Activated CD8-positive, alpha-beta memory T cell treated with anti-CD3 and anti-CD28 coated beads for 36 hours (primary cell): ENCODE measurements around the gene CDHR5. TPM values are rescaled to one million over a fixed set of nuclear protein-coding genes. Genes with fewer than 3 reads are reported as not detected.
"Not testable (repeated sequence)": the region's sequence is repeated elsewhere in the genome, so short reads cannot be mapped to it uniquely, and the experiment has no call there.

Source experiments
- CTCF ChIA-PET: fragments of 350-600 bp; sonication (Branson Sonifier 250); formaldehyde crosslinking; loops from one replicate; lab custom pipeline; 2021; ENCODE audit warnings: antibody characterized with exemption; lab: Charles Lee
- POLR2A ChIA-PET: fragments of 350-600 bp; sonication (Branson Sonifier 250); formaldehyde crosslinking; loops from one replicate; lab custom pipeline; 2021; ENCODE audit warnings: antibody characterized with exemption; lab: Charles Lee
- total RNA-seq, 2 experiments: library from RNA; stranded (reverse); gene quantifications; one replicate each; pipeline ENCODE4 v1.2.3, GENCODE V29; 2021

Gene CDHR5
- total RNA-seq, 2 experiments from 2014 or later = not detected

DNA sequence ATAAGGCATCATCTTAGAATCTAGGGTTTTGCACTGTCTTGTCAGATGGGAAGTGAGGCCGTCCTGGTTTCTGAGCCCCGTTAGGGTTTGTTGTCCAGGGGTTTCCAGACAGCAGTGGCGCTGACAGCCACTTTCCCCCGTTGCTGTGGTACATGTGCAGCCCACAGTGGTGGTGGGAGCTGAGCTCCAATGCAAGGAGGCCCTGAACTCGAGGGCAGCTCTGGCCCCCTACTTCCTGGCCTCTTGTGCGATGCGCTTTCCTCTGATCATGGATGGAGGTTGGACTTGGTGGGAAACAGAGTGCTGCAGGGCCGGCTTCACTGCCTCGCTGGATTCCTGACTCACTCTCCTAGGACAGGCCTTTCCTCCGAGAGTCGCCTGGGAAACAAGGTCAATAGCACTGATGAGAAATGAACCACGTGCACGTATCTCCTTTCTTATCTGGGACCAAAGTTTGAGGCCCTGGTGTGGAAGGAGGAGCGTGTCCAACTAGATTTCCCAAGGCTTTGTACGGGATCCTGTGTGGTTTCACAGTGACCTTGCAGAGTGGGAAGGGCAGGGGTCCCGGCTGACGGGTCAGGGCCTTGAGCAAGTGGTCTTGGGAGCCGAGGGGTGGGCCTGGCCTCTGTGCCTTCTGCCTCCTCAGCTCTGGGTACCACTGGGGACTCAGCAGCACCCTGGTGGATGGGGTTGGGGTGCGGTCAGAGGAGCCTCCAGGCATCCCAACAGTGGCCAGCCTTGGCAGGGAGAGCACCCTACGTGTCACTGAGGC is 44.7 kb downstream of the CDHR5 start:
- ChIA-PET CTCF (no interaction called here), POLR2A (interaction anchor here (0.9 kb wide), 1 partner anchor 11 kb away, joined by 3 read pairs; no protein-coding TSS in a partner anchor)

DNA sequence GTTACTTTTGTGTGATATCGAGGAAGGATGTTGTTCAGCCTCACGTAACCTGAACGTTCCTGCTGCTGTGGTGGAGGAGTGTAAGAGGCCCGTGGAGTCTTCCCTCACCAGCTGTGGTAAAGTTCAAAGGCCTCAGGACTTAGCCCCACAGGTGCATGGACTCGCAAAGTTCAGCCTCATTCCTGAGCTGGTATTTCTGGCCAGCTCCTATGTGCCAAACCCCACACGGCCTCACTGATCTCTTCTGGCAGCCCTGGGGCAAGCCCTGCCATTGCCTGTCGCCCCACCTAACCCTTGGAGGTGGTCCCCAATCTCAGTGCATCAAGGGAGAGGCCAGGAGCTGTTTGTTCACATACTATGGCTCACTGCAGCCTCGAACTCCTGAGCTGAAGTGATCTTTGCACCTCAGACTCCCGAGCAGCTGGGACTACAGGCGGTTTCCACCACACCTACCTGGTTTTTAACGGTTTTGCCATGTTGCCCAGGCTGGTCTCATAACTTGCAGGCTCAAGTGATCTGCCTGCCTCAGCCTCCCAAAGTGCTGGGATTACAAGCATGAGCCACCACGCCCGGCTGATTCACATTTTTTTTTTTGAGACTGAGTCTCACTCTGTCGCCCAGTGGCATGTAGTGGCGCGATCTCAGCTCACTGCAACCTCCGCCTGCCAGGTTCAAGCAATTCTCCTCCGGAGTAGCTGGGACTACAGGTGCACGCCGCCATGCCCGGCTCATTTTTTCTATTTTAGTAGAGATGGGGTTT is 46.3 kb downstream of the CDHR5 start:
- CTCF ChIA-PET = interaction anchor here (0.6 to 0.9 kb wide), 4 partner anchors 10 to 146 kb away, joined by 3 to 4 read pairs (median 3); no protein-coding TSS in a partner anchor
- POLR2A ChIA-PET = interaction anchor here (0.5 kb wide), 1 partner anchor 38 kb away, joined by 3 read pairs; no protein-coding TSS in a partner anchor

DNA sequence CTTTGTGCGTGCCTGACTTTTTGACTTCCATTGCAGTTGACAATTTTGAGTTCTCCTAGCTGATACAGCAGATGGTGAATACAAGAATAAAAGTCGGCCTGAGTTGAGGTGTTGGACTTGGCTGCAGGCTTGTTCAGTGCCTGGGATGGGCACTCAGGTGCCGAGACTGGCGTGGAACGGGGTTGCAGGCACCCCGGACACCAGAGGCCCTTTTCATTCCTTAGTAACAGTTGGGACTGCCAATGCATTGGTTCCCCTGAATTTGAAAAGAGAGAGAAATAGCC is 47.2 kb downstream of the CDHR5 start:
- POLR2A ChIA-PET = interaction anchor here (0.9 kb wide), 2 partner anchors 9 to 10 kb away, joined by 3 read pairs; no protein-coding TSS in a partner anchor
- CTCF ChIA-PET = interaction anchor here (0.6 to 0.8 kb wide), 2 partner anchors 44 to 147 kb away, joined by 3 read pairs; no protein-coding TSS in a partner anchor

DNA sequence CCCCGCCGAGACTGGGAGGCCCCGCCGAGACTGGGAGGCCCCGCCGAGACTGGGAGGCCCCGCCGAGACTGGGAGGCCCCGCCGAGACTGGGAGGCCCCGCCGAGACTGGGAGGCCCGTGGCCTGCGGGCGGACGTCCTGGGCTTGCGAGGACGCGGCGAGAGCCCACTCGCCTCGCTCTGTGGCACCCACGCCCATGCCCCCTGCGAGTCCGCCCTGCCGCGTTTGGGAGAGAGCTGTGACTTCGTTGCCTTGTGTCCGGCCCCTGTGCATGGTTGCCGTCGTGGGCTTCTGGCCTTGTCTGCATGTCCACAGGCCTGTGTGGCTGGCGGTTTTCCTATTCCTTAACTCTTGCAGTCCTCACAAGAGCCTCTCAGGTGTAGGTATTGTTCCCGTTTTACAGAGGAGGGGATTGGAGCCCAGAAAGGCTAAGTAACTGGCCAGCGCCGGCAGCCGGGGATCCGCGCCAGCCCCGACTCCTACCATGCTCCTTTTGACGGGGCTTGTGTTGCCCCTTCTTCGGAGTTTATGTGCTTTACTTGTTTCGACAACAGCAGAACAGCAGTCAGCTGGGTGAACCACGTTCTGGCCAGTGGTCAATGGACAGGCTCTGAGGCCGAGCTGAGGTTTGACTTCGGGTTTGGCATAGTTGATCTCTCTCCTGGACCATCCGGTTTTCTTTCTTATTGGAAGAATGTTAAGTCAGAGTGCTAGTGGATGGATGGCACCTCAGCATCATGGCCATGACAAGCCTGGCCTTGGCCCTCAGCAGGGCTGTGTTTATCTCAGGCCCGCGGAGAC is 47.7 kb downstream of the CDHR5 start:
- CTCF ChIA-PET = interaction anchor here (0.6 kb wide), 1 partner anchor 45 kb away, joined by 3 read pairs; no protein-coding TSS in a partner anchor

DNA sequence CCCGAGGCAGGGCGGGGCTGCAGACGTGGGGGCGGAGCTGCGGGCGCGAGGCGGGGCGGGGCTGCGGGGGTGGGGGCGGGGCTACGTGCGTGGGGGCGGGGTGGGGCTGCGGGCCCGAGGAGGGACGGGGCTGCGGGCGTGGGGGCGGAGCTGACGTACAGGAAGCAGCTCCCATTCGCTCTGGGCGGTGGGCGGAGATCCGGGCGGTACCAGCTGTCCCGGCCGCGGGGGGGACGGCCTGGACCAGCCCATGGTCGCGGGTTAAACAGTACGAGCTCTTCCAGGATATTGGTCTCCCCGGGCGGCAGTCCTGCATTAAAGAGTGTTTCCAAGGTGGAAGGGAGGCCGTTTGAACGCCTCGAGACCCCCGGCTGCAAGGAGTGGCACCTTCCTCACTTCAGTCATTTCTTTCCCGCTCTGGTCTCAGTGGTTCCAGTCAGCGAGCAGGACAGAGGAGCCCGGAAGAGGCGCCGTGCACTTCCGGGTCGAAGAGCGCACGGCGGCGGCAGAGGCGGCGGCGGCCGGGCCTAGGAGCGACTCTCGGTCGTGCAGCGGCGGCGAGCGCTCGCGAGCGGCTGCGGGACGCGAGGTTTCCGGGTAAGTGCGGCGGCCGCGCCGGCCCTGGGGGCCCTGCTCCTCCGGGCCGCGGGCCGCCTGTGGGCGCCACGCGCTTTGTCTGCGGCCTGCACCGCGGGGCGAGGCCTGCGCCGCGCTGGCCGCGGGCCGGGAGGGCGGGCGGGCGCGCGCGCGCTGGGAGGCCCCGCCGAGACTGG is 48.6 kb downstream of the CDHR5 start, which contains the start of gene PHRF1:
TSS of gene PHRF1 (plus strand) at position 475 of the 773 bp plus-strand sequence. CDS start 5,043 bp downstream, outside the sequence.
- ChIA-PET POLR2A (interaction anchor here (0.5 to 1.9 kb wide), 8 partner anchors 12 to 150 kb away, joined by 3 to 9 read pairs (median 4); partner anchors contain the start of genes HRAS and IRF7), CTCF (interaction anchor here (0.9 to 1.5 kb wide), 3 partner anchors 17 to 37 kb away, joined by 3 to 5 read pairs (median 3); no protein-coding TSS in a partner anchor)

More for the DNA sequence above, 47.7 kb downstream of the CDHR5 start:
- POLR2A ChIA-PET = interaction anchor here (0.7 to 0.9 kb wide), 3 partner anchors 8 to 42 kb away, joined by 3 read pairs; partner anchors contain the start of gene HRAS

DNA sequence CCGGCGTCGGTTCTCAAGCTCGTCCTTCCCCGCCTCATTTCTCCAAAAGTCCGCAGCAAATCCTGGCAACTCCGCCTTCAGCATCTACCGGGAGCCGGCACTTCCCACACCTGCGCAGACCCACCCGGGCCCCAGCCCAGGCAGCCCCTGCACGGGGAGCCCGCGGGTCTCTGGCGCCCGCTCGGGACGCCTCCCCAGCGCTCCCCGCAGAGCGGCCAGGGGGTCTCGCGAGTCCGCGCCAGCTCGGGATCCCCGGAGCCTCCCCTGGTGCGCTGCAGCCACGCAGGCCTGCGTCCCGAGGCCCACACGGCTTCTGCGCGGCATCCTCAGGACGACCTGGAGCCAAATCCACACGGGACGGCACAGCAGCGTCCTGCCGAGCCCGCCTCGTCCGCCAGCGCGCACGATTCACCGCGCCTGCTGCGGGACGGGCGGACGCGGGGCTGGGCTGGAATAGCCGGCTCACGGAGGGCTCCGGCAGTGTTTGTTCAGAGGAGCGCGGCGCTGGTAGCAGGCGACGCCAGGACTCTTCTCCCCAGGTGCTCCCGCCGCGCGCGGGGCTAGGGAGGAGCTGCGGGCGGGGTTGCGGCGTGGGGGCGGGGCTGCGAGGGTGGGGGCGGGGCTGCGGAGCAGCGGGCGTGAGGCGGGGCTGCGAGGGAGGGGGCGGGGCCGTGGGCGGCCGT is 49.3 kb downstream of the CDHR5 start:
- CTCF ChIA-PET = interaction anchor here (0.6 to 1.5 kb wide), 6 partner anchors 9 to 38 kb away, joined by 3 to 5 read pairs (median 3); no protein-coding TSS in a partner anchor

DNA sequence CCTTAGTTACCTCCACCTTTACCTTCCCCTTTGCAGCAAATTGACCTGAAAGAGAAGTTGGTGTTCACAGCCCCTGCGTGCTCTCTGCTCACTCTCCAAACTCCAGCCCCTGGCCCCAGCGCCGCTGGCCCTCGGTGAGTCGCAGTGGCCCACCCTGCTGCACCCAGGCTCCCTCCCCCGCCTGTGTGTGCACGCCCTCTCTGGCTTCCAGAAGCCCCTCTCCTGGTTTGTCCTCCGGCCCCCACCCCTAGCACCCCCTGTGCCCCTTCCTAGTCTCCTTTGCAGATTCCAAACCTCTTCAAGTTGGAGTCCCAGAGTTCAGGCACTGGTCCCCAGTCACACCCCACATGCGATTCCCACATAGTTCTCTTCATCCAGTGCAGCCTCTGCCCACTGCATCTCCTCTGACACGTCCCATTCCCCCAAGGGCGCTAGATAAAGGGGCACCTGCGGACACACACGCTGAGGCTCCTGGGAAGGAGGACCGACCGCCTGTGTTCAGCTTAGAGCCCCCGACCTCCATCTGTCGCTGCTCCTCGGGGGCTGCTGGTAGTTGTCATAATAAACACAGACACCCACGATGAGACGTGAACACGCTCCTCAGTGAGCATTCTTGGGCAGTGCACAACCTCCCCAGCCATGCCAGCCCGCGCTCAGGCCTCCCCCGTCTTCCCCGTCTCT is 50.0 kb downstream of the CDHR5 start:
- POLR2A ChIA-PET = interaction anchor here (1.7 to 1.9 kb wide), 2 partner anchors 39 to 40 kb away, joined by 8 to 9 read pairs; partner anchors contain the start of genes HRAS and IRF7
- CTCF ChIA-PET = interaction anchor here (0.6 to 1.5 kb wide), 4 partner anchors 9 to 20 kb away, joined by 3 to 5 read pairs (median 4); no protein-coding TSS in a partner anchor

More for the DNA sequence above, 49.3 kb downstream of the CDHR5 start:
- POLR2A ChIA-PET = interaction anchor here (0.5 to 1.9 kb wide), 8 partner anchors 13 to 151 kb away, joined by 3 to 9 read pairs (median 4); partner anchors contain the start of genes HRAS and IRF7

DNA sequence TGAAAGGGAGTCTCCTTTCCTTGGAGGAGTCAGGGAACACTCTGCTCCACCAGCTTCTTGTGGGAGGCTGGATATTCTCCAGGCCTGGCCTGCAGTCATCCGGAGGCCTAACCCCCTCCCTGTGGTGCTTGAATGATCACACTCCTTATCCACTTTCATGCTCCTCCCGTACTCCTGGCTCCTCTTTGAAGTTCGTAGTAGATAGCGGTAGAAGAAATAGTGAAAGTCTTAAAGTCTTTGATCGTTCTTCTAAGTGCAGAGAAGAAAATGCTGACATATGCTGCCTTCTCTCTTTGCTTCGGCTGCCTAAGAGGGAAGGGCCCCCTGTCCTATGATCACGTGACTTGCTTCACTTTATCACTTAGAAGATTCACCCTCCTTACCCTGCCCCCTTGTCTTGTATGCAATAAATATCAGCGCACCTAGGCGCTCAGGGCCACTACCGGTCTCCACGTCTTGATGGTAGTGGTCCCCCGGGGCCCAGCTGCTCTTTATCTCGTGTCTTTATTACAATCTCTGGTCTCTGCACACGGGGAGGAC is 50.7 kb downstream of the CDHR5 start:
- CTCF ChIA-PET = interaction anchor here (0.6 kb wide), 1 partner anchor 209 kb away, joined by 3 read pairs; no protein-coding TSS in a partner anchor
- POLR2A ChIA-PET = not testable (repeated sequence)

DNA sequence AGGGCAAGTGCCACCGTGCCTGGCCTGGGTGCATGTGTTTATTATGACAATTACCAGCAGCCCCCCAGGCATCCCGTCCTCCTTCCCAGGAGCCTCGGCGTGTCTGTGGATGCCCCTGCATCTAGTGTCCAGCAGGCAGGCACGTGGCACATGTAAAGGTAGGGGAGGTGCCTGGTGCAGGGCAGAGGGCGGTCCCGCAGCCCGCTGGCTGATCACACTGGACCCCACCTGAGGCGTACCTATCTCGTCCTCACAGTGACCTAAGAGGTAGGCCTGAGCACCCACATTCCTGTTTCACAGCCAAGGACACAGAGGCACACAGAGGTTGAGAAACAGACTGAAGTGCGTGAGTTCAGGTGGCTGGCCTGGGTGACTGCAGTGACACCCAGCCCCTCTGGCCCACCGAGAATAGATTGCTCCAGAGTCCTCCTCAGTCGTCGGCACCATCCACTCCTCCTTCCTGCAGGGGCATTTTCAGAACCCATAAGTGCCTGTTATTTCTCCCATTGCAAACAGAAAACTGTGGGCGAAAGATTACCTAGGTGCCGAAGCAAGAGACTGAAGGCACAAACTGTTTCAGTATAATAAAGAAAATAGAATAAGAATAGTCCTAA is 51.5 kb downstream of the CDHR5 start:
- ChIA-PET POLR2A (no interaction called here), CTCF (interaction anchor here (0.6 kb wide), 1 partner anchor 210 kb away, joined by 3 read pairs; no protein-coding TSS in a partner anchor)

DNA sequence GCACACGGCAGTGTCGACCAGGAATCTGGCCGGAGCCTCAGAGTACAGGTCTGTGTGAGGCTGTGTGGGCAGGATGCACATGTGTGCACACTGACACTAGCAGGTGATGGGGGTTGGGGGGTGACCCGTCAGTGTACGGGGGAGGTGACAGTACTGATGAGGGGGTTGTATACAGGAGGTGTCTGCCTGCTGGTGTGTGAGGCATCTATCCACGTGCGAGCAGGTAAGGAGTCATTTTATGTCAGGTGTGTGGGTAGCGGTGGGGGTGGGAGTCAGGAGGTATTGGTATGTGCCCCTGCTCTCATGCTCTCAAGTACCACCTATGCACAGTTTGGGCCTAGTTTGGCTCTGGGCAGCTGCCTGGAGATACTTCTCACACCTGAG is 53.0 kb downstream of the CDHR5 start:
- POLR2A ChIA-PET = no interaction called here
- CTCF ChIA-PET = no interaction called here

DNA sequence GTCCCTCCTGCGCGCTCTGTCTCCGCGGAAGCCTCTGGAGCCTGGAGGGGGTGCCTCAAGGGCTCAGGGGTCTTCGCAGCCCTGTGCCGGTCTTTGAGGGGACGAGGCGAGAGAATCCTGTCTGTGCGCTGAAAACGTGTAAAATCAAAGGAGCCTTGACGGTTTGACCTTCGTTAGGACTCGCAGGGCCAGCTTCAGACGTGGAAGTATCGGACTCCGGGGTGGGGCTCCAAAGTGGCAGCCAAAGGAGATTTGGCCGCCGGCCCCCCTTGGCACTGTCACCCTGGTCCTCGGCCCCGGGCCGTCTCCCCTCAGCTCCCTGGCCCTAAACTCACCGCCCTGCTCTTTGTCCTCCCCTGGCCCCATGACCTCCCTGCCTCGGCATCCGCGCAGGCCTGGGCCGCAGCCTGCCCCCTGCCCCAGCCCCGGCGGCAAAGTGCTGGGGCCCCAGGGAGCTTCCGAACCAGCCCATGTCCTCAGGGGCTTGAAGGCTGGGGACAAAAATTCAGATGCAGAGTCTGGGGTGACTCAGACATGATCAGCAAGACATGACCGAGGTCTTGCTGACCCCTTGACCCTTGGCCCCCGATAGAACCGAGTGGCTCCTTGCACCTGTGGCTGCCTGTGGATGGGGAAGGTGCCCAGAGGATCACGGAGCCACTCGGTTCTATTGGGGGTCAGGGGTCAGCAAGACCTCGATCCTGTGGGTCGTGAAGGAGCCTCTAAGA is 55.4 kb downstream of the CDHR5 start:
- ChIA-PET CTCF (interaction anchor here (1.1 to 2.9 kb wide), 2 partner anchors 14 to 158 kb away, joined by 3 to 16 read pairs; no protein-coding TSS in a partner anchor), POLR2A (interaction anchor here (0.6 to 1.5 kb wide), 6 partner anchors 8 to 177 kb away, joined by 3 to 6 read pairs (median 4); partner anchors contain the start of gene HRAS)

DNA sequence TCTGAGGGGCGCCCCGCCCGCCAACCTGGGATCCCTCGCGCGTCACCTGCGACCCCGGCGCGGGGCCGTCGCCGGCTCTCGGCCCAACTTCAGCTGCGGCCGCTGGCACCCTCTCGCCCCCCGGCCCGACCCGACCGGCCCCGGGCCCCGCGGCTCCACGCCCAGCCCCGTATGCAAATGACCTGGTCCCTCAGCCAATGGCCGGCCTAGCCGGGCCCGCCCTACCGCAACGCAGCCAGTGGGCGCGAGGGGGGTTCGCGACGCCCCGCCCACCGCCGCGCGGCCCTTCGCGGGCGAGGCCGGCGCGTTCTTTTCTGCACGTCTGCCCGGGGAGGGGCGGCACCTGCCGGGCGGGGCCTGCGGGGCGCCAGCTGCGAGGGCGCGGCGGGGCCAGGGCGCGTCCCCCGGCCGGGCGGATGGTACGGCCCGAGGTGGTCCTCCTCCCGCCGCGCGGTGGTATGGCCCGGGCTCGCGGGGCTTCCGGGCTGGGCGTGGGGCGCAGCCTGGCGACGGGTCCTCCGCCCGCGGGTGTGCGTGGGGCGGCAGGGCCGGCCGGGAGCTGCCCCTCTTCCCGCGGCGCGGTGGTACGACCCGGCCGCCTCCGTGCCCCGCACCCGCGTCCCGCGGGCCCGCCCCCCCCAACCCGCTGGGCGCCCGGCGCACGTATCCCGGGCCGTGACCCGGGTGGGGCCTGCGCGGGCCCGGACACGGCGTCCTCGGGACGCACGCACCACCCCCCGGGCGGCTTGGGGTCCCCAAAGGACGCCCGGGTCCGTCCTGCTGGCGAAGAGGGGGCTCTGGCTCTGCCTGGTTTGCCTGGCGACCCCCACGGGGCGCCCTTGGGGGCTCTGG is 56.2 kb downstream of the CDHR5 start:
- ChIA-PET CTCF (interaction anchor here (1.1 to 2.9 kb wide), 3 partner anchors 13 to 159 kb away, joined by 3 to 16 read pairs (median 4); no protein-coding TSS in a partner anchor), POLR2A (interaction anchor here (0.6 to 1.5 kb wide), 7 partner anchors 9 to 178 kb away, joined by 3 to 6 read pairs (median 3); partner anchors contain the start of gene HRAS)

DNA sequence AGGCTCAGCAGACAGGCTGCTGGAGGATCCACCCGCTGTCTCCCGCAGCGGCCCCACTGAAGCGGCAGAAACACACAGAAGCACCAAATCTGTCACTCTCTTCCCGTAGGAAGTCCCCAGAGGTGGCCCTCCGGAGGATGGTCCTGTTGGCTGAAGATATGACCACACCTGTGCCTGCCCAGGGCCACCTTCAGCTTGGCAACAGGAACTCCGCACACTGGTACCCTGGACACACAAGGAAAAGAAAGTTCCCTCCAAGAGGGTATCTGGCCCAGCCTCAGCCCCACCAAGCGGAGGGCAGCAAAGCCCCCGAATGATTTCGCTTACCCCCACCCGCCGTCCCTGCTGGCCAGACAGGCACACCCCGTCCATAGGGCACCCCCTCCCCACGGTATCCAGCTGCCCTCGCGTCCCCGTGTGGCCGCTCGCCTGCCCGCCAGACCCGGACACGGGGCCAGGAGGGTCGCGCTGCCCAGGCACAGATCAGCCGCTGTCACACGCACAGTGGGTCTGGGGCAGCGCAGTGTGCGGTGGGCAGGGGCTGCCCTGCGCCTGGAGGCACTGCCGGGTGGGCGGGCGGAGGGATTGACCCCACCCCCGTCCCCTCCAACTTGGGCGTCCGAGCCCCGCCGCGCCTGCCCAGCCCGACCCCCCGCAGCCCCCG is 57.0 kb downstream of the CDHR5 start:
- ChIA-PET POLR2A (interaction anchor here (0.6 to 1.5 kb wide), 3 partner anchors 13 to 113 kb away, joined by 3 to 5 read pairs (median 4); partner anchors contain the start of gene HRAS), CTCF (interaction anchor here (0.6 to 2.9 kb wide), 4 partner anchors 12 to 210 kb away, joined by 3 to 16 read pairs (median 4); no protein-coding TSS in a partner anchor)
